HepG2 (cell line): Measurements from ENCODE around the gene ARID3C. TPM values are rescaled to one million over a fixed set of nuclear protein-coding genes. Genes with fewer than 3 reads are reported as not detected.
A peak's percentile ranks its signal among the peaks of the same experiment; 100 is the strongest.

ENCODE experiments used
- ARID3A ChIP-seq: IDR thresholded peaks from 2 replicates; pipeline ENCODE4 v1.6.1; 2012; ENCODE audit warnings: low read depth, low read length, improper control_type of control experiment
- CSRNP1 ChIP-seq: sonication (generic); formaldehyde crosslinking; IDR thresholded peaks from 2 replicates; pipeline ENCODE4 v1.8.1; 2023; ENCODE audit warnings: mild to moderate bottlenecking, missing genetic modification reagents
- ISX ChIP-seq: sonication (generic); formaldehyde crosslinking; conservative IDR thresholded peaks from 2 replicates; pipeline ENCODE4 v1.5.0; 2020; ENCODE audit warnings: missing genetic modification reagents
- MEIS2 ChIP-seq: sonication (generic); formaldehyde crosslinking; IDR thresholded peaks from 2 replicates; pipeline ENCODE4 v1.9.0; 2021; ENCODE audit warnings: mild to moderate bottlenecking, missing genetic modification reagents
- NFYC ChIP-seq: IDR thresholded peaks from 2 replicates; pipeline ENCODE4 v1.6.1; 2016; ENCODE audit warnings: missing genetic modification reagents, missing compliant biosample characterization
- NR2C2 ChIP-seq: sonication (generic); formaldehyde crosslinking; IDR thresholded peaks from 2 replicates; pipeline ENCODE4 v1.4.0; 2020; ENCODE audit warnings: missing genetic modification reagents, mild to moderate bottlenecking, moderate library complexity, borderline replicate concordance
- PHB2 ChIP-seq: fragments of 450-650 bp; IDR thresholded peaks from 2 replicates; pipeline ENCODE4 v1.6.1; 2018; ENCODE audit not compliant: partially characterized antibody
- PRMT3 ChIP-seq: sonication (generic); formaldehyde crosslinking; IDR thresholded peaks from 2 replicates; pipeline ENCODE4 v1.8.1; 2022; ENCODE audit warnings: low read depth, mild to moderate bottlenecking, moderate library complexity, missing genetic modification reagents, borderline replicate concordance
- RNF2 ChIP-seq: fragments of 450-650 bp; conservative IDR thresholded peaks from 2 replicates; pipeline ENCODE4 v1.6.1; 2016; ENCODE audit warnings: low read depth
- SAFB2 ChIP-seq: sonication (generic); formaldehyde crosslinking; IDR thresholded peaks from 2 replicates; pipeline ENCODE4 v1.5.1; 2020; ENCODE audit warnings: missing genetic modification reagents, low read depth, mild to moderate bottlenecking, borderline replicate concordance
- ZFP36 ChIP-seq: fragments of 150-350 bp; IDR thresholded peaks from 2 replicates; pipeline ENCODE4 v1.6.1; 2018; ENCODE audit warnings: borderline replicate concordance, low read length, low read depth; ENCODE audit not compliant: partially characterized antibody
- ZNF256 ChIP-seq: sonication (generic); formaldehyde crosslinking; conservative IDR thresholded peaks from 2 replicates; pipeline ENCODE4 v1.4.0; 2020; ENCODE audit warnings: missing genetic modification reagents
- ZNF44 ChIP-seq: sonication (generic); formaldehyde crosslinking; IDR thresholded peaks from 2 replicates; pipeline ENCODE4 v1.5.1; 2020; ENCODE audit warnings: mild to moderate bottlenecking, missing genetic modification reagents
- ZNF446 ChIP-seq: sonication (generic); formaldehyde crosslinking; IDR thresholded peaks from 2 replicates; pipeline ENCODE4 v1.5.0; 2020; ENCODE audit warnings: mild to moderate bottlenecking, missing genetic modification reagents
- ZNF460 ChIP-seq: sonication (generic); formaldehyde crosslinking; IDR thresholded peaks from 2 replicates; pipeline ENCODE4 v1.5.1; 2020; ENCODE audit warnings: missing genetic modification reagents, mild to moderate bottlenecking, borderline replicate concordance
- ZNF614 ChIP-seq: IDR thresholded peaks from 2 replicates; pipeline ENCODE4 v1.6.1; 2018; ENCODE audit warnings: missing biosample characterization, missing genetic modification reagents, inconsistent platforms, borderline replicate concordance
- ZNF616 ChIP-seq: sonication (generic); formaldehyde crosslinking; IDR thresholded peaks from 2 replicates; pipeline ENCODE4 v1.5.0; 2020; ENCODE audit warnings: low read depth, mild to moderate bottlenecking, missing genetic modification reagents
- polyA plus RNA-seq, 8 experiments: library from polyadenylated mRNA; depleted of rRNA in 3 of 8; stranded (reverse) in 7 of 8; unstranded in 1 of 8; fragments of >200 nt; fragmentation: Illumina TruSeq in 4 of 8; extraction: Trizol in 4 of 8; gene quantifications; 2 replicates each; pipeline versions ENCODE4 v1.2.1 to v1.2.3, GENCODE V29; 2011 to 2016; ENCODE audit warnings: low read depth in 4 of 8, missing spikeins in 1 of 8, mixed read lengths in 1 of 8; ENCODE audit not compliant: insufficient read depth in 1 of 8
- total RNA-seq, 5 experiments: library from RNA; depleted of rRNA; stranded (reverse); fragments of >200 nt; fragmentation: Illumina TruSeq; extraction: Trizol; gene quantifications; 2 replicates each; pipeline ENCODE4 v1.2.3, GENCODE V29; 2016; ENCODE audit warnings: low read depth in 1 of 5
- TF ChIP-seq, protein P1 (sequence below): sonication (generic); formaldehyde crosslinking; IDR thresholded peaks from 2 replicates; pipeline ENCODE4 v1.5.0; 2020; ENCODE audit warnings: mild to moderate bottlenecking, missing genetic modification reagents, moderate library complexity
- TF ChIP-seq, protein P2 (sequence below): sonication (generic); formaldehyde crosslinking; IDR thresholded peaks from 2 replicates; pipeline ENCODE4 v1.8.0; 2022; ENCODE audit warnings: low read depth, missing genetic modification reagents
- TF ChIP-seq, protein P3 (sequence below): sonication (generic); formaldehyde crosslinking; conservative IDR thresholded peaks from 2 replicates; pipeline ENCODE4 v1.4.0; 2020; ENCODE audit warnings: missing genetic modification reagents

The ARID3C gene
- total and polyA plus RNA-seq, 2 of the 13 experiments (the other 11 are each of a cell fraction or from before 2014, with no cell fraction given) = not detected

DNA sequence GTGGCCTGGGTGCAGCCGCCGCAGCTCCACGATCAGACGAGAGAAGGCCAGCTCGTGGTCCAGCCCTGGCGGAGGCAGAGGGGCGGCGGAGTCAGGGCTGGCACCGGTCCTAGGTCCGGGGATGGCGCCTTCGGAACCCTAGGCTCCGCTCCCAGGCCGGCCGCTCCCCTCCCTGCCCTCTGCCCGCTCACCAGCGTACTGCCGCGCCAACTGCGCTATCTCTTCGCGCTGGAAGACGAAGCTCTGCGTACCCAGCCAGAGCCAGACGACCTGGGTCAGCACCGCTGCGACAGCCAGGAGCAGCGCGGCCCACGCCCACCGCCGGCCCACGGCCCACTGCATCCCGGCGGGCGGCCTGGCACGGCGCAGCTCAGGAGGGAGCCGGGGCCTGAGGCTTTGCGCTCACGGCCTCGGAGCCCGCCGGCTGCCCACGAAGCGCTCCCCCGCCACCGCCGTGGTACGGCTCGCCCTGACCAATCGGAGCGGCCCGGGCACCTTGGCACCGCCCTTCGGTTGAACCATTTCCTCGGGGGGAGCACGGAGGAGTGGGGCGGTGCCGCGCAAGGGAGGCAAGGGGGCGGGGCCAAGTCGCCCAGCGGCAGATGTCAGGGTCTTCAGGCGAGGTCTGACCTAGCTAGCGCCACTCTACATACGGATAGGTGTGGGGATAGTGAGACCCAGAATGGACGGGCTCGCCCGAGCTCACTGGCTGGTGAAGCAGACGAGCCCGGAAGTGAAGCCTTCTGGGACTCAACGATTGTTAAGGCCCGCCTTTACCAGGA, 8.7 kb upstream of the ARID3C start, which contains the start of gene SIGMAR1 (continued):
- TF ChIP-seq NFYC (CRISPR knock-in tag) (peak; percentile 88), MEIS2 (CRISPR knock-in tag) (no peak), PHB2 (no peak), ZFP36 (no peak), ARID3A (no peak), ZNF446 (CRISPR knock-in tag) (peak; percentile 95; the same call in 1 of the 2 replicates), PRMT3 (CRISPR knock-in tag) (peak; percentile 56; the same call in 1 of the 2 replicates), ZNF616 (CRISPR knock-in tag) (0 out of 2 replicates have a peak, but pooled peaks have one; percentile 31), NR2C2 (CRISPR knock-in tag) (peak; percentile 49; the same call in 1 of the 2 replicates), SAFB2 (CRISPR knock-in tag) (no peak; the same call in 1 of the 2 replicates), ISX (CRISPR knock-in tag) (no peak), RNF2 (peak; percentile 79), ZNF614 (CRISPR knock-in tag) (no peak), ZNF460 (CRISPR knock-in tag) (no peak), ZNF44 (0 out of 2 replicates have a peak, but pooled peaks have one; percentile 70), ZNF256 (no peak), CSRNP1 (no peak; the same call in 1 of the 2 replicates)
- TF ChIP-seq, protein P1, sequence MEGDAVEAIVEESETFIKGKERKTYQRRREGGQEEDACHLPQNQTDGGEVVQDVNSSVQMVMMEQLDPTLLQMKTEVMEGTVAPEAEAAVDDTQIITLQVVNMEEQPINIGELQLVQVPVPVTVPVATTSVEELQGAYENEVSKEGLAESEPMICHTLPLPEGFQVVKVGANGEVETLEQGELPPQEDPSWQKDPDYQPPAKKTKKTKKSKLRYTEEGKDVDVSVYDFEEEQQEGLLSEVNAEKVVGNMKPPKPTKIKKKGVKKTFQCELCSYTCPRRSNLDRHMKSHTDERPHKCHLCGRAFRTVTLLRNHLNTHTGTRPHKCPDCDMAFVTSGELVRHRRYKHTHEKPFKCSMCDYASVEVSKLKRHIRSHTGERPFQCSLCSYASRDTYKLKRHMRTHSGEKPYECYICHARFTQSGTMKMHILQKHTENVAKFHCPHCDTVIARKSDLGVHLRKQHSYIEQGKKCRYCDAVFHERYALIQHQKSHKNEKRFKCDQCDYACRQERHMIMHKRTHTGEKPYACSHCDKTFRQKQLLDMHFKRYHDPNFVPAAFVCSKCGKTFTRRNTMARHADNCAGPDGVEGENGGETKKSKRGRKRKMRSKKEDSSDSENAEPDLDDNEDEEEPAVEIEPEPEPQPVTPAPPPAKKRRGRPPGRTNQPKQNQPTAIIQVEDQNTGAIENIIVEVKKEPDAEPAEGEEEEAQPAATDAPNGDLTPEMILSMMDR (CRISPR knock-in tag) = no peak; the same call in 1 of the 2 replicates
- TF ChIP-seq, protein P2, sequence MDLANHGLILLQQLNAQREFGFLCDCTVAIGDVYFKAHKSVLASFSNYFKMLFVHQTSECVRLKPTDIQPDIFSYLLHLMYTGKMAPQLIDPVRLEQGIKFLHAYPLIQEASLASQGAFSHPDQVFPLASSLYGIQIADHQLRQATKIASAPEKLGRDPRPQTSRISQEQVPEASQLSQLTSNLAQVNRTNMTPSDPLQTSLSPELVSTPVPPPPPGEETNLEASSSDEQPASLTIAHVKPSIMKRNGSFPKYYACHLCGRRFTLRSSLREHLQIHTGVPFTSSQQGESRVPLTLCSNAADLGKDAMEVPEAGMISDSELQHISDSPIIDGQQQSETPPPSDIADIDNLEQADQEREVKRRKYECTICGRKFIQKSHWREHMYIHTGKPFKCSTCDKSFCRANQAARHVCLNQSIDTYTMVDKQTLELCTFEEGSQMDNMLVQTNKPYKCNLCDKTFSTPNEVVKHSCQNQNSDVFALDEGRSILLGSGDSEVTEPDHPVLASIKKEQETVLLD = 0 out of 2 replicates have a peak, but pooled peaks have one; percentile 51
- TF ChIP-seq, protein P3, sequence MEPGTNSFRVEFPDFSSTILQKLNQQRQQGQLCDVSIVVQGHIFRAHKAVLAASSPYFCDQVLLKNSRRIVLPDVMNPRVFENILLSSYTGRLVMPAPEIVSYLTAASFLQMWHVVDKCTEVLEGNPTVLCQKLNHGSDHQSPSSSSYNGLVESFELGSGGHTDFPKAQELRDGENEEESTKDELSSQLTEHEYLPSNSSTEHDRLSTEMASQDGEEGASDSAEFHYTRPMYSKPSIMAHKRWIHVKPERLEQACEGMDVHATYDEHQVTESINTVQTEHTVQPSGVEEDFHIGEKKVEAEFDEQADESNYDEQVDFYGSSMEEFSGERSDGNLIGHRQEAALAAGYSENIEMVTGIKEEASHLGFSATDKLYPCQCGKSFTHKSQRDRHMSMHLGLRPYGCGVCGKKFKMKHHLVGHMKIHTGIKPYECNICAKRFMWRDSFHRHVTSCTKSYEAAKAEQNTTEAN (CRISPR knock-in tag) = no peak; the same call in 1 of the 2 replicates
